H1 (cell line): ENCODE measurements around the gene NPTX1. TPM values are rescaled to one million over a fixed set of nuclear protein-coding genes. Genes with fewer than 3 reads are reported as not detected.

Experiments used
- HDAC2 ChIP-seq, 2 experiments: fragments of 300-600 bp in 1 of 2; sonication (generic) in 1 of 2; IDR thresholded peaks; 2 replicates each; pipeline ENCODE4 v1.6.1; 2011 to 2012; ENCODE audit warnings: low read depth in 2 of 2, low read length in 2 of 2, mild to moderate bottlenecking in 2 of 2, moderate library complexity in 2 of 2, borderline replicate concordance in 1 of 2, inconsistent platforms in 1 of 2
- JUN ChIP-seq: IDR thresholded peaks from 2 replicates; pipeline ENCODE4 v1.6.1; 2011; ENCODE audit warnings: low read depth, mild to moderate bottlenecking, improper control_type of control experiment, low read length
- POLR2A ChIP-seq, 2 experiments: IDR thresholded peaks; 1 replicate in 1 of 2; 2 replicates in 1 of 2; pipeline ENCODE4 v1.6.1; 2011; ENCODE audit warnings: low read depth in 2 of 2, low read length in 2 of 2, mild to moderate bottlenecking in 2 of 2; ENCODE audit errors: control extremely low read depth in 1 of 2
- RFX5 ChIP-seq: IDR thresholded peaks from 2 replicates; pipeline ENCODE4 v1.6.1; 2011; ENCODE audit warnings: low read depth, low read length, improper control_type of control experiment, borderline replicate concordance
- SIX5 ChIP-seq: IDR thresholded peaks from 2 replicates; pipeline ENCODE4 v1.6.1; 2011; ENCODE audit warnings: mild to moderate bottlenecking, low read depth, low read length
- TEAD4 ChIP-seq: IDR thresholded peaks from 2 replicates; pipeline ENCODE4 v1.6.1; 2012; ENCODE audit warnings: low read depth, low read length, inconsistent platforms, mixed read lengths
- YY1 ChIP-seq: IDR thresholded peaks from 2 replicates; pipeline ENCODE4 v1.6.1; 2011; ENCODE audit warnings: low read depth, mild to moderate bottlenecking, low read length
- microRNA-seq, 2 experiments: library from miRNA; unstranded; fragments of <30 nt; microRNA quantifications; one replicate each; pipeline versions ENCODE4 to v1.2.0, GENCODE V29; 2016 to 2020; ENCODE audit warnings: borderline microRNAs expressed in 2 of 2, borderline number of aligned reads in 2 of 2, borderline replicate concordance in 1 of 2
- polyA plus RNA-seq, 7 experiments: library from polyadenylated mRNA; depleted of rRNA in 3 of 7; stranded (reverse) in 5 of 7; unstranded in 2 of 7; fragments of >200 nt in 5 of 7; fragments of 200-250 nt in 2 of 7; gene quantifications; 1 replicate in 5 of 7; 2 replicates in 1 of 7; 4 replicates in 1 of 7; pipeline versions ENCODE4 v1.2.1 to v1.2.3, GENCODE V29; 2011 to 2013; ENCODE audit warnings: missing spikeins in 2 of 7, mixed read lengths in 2 of 7
- small RNA-seq: library from polyadenylated mRNA; stranded (forward); fragments of <200 nt; extraction: miRNeasy Mini kit (QIAGEN cat#:217004); gene quantifications from one replicate; pipeline ENCODE3, GENCODE V24; 2013; ENCODE audit not compliant: insufficient read depth
- total RNA-seq: library from RNA; stranded (reverse); fragmentation: NEBNext Ultra II Directional; extraction: Animal tissue kit (Norgen Biotek cat#: 25700); gene quantifications from 2 replicates; pipeline ENCODE4 v1.2.1, GENCODE V29; 2021

The NPTX1 gene
- total and polyA plus RNA-seq, 2 of the 8 experiments (the other 6 are each of a cell fraction or from before 2014, with no cell fraction given) = 12.0 to 17.9 TPM

DNA sequence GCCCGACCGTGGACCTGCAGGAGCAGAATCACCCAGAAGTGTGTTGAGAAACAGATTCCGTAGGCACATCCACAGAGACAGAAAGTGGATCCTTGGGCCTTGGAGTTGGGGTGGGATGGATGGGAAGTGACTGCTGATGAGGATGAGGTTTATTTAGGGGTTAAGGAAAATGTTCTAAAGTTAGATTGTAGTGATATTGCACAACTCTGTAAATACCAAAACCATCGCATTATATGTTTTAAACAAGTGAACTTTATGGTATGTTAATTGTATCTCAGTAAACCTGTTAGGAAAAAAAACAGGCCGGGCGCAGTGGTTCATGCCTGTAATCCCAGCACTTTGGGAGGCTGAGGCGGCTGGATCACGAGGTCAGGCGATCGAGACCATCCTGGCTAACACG is 57.8 kb downstream of the NPTX1 start (continued):
- no peak for TF ChIP-seq TEAD4
- TF ChIP-seq HDAC2 (IDR thresholded peaks at IDR 0.05; ENCODE audit: borderline replicate concordance in 1 of 2, low read depth in 2 of 2, low read length in 2 of 2) = no peak
- TF ChIP-seq SIX5 = no peak
- no peak for TF ChIP-seq JUN
- TF ChIP-seq RFX5 = no peak
- TF ChIP-seq YY1 = no peak
- no peak for TF ChIP-seq POLR2A (IDR thresholded peaks at IDR 0.05; ENCODE audit: control extremely low read depth in 1 of 2, low read depth in 2 of 2, low read length in 2 of 2)

Small RNAs within 50 kb of the gene (microRNA-seq; reads per million reads assigned to microRNA genes)
- gene MIR4730 = 0 reads per million in 2 experiments

Small RNAs within 50 kb of the gene (small RNA-seq; reads per million reads assigned to genes)
- gene AC120024.2 (not detected), gene AC120024.3 (not detected), gene MIR4730 (not detected)

Other genes starting within 250 kb of the NPTX1 start
- gene RNF213, start 215.8 kb downstream of the NPTX1 start, total RNA-seq = 62.1 and 62.8 TPM in 2 replicates
- 30.4 and 33.8 TPM in 2 replicates for gene RNF213, start 215.8 kb downstream of the NPTX1 start, polyA plus RNA-seq (2011; rRNA removed)
- gene ENDOV, start 61.4 kb downstream of the NPTX1 start, total RNA-seq = 10.5 and 10.6 TPM in 2 replicates
- 13.3 and 19.4 TPM in 2 replicates for gene ENDOV, start 61.4 kb downstream of the NPTX1 start, polyA plus RNA-seq (2011; rRNA removed)
- 28.7 and 29.0 TPM in 2 replicates for gene RPTOR, start 68.2 kb upstream of the NPTX1 start, total RNA-seq
- gene RPTOR, start 68.2 kb upstream of the NPTX1 start, polyA plus RNA-seq (2011; rRNA removed) = 6.9 and 15.2 TPM in 2 replicates